ENCODE measurements around the gene TAOK3.

The TAOK3 gene

DNA sequence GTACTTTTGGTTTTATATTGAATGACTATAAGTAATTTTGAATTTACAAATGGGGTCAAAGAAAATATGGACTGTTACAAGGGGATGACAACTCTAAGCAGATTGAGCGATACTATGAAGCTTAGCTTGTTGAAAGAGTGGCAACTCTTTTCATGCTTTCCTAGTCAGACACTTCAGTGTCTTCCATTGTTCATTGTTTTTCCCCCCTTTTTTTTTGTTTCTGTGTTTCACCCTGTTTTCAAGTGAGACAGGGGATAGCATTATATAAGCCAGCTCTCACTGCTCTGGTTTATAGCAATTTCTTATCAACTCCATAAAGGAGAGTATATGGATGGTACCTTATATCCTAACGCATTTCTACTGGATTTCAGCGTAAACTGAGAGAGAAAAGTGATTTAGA, 212.2 kb downstream of the TAOK3 start:
- no peak overlapping the region for H3K4me3 ChIP-seq (ENCODE audit: low read depth, low read length)
- TF ChIP-seq, protein P1, sequence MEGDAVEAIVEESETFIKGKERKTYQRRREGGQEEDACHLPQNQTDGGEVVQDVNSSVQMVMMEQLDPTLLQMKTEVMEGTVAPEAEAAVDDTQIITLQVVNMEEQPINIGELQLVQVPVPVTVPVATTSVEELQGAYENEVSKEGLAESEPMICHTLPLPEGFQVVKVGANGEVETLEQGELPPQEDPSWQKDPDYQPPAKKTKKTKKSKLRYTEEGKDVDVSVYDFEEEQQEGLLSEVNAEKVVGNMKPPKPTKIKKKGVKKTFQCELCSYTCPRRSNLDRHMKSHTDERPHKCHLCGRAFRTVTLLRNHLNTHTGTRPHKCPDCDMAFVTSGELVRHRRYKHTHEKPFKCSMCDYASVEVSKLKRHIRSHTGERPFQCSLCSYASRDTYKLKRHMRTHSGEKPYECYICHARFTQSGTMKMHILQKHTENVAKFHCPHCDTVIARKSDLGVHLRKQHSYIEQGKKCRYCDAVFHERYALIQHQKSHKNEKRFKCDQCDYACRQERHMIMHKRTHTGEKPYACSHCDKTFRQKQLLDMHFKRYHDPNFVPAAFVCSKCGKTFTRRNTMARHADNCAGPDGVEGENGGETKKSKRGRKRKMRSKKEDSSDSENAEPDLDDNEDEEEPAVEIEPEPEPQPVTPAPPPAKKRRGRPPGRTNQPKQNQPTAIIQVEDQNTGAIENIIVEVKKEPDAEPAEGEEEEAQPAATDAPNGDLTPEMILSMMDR (IDR thresholded peaks at IDR 0.05; ENCODE audit: control insufficient read depth, extremely low read depth, insufficient read depth), result no peak
- DNase-seq (ENCODE audit: low read depth), result no peak

DNA sequence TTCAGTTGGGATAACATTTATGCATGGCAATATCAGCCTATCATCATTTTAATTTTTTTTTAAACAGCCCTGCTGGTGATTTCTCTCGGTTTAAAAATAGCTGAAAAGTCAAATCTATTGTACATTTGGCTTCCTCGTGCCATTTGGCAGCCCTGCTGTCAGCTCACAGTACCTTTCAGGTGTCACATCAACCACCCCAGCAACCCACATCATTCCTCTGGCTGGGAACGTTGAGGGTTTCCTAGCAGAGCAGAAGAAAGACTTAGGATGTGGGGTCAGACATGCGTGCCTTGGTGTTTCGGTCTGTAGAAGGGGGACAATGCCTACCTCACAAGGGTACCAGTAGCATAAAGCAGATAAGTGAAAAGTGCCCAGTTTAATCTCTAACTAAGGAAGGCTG, 221.0 kb downstream of the TAOK3 start:
- H3K4me3 ChIP-seq (ENCODE audit: low read depth, low read length), result no peak overlapping the region
- DNase-seq (ENCODE audit: low read depth), result no peak
- TF ChIP-seq, protein P1 (IDR thresholded peaks at IDR 0.05; ENCODE audit: control insufficient read depth, extremely low read depth, insufficient read depth), result no peak

DNA sequence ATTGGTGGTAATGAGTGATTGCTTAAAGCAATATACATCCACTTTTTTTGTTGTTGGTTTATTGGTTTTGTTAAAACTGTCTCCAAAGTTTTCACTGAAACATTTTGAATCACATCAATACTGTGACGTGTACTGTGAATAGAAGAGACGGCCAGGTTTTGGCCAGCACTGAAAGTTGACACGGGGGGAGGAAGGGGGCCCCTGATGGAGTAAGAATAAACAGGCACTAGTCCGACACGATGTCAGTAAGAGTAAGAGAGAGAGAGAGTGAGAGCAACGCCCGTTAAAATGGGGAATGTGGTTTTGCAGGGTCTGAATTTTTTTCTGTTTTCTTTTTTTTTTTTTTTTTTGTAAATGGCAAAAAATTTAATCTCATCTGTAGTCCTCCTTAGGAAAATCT, 222.1 kb downstream of the TAOK3 start:
- TF ChIP-seq, protein P1 (IDR thresholded peaks at IDR 0.05; ENCODE audit: control insufficient read depth, extremely low read depth, insufficient read depth), result no peak
- DNase-seq (ENCODE audit: low read depth), result no peak
- H3K4me3 ChIP-seq (ENCODE audit: low read depth, low read length), result no peak overlapping the region

DNA sequence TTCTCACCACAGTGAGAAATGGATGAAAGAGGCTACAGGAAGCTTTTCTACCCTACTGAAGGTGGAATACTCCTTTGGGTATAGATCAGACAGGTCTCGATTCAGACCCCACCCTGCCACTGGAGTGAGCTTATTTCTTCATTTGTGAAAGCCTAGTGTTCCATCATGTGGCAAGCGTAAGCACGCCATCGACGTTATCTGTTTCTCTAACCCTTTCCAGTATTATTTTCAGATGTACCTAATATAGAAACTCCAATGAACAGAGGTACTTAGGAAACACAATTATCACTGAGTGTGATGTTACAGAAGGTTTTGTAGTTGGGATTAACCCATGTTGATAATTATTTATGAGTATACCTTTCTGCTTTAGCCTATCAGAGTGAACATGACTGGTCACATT, 224.4 kb downstream of the TAOK3 start:
- H3K4me3 ChIP-seq (ENCODE audit: low read depth, low read length), result no peak overlapping the region
- TF ChIP-seq, protein P1 (IDR thresholded peaks at IDR 0.05; ENCODE audit: control insufficient read depth, extremely low read depth, insufficient read depth), result no peak
- no peak for DNase-seq (ENCODE audit: low read depth)

DNA sequence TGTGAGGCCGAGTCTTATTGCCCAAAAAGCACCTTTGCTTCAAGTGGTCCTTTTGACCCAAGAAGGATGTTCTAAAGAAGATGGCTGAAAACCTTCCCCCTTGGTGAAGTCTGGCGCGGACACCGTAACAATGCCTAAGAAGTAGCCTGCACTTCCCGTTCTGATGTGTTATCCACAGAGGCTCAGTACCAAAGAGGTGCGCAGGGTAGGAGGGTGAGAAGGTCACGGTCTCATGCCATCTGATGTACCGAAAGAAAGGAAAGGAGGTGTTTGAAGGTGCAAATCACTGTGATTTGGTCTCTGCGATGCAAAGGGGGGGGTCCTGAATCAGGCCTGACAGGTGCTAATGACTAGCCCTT, 226.9 kb downstream of the TAOK3 start:
- no peak overlapping the region for H3K4me3 ChIP-seq (ENCODE audit: low read depth, low read length)
- no peak for DNase-seq (ENCODE audit: low read depth)
- TF ChIP-seq, protein P1 (IDR thresholded peaks at IDR 0.05; ENCODE audit: control insufficient read depth, extremely low read depth, insufficient read depth), result no peak

DNA sequence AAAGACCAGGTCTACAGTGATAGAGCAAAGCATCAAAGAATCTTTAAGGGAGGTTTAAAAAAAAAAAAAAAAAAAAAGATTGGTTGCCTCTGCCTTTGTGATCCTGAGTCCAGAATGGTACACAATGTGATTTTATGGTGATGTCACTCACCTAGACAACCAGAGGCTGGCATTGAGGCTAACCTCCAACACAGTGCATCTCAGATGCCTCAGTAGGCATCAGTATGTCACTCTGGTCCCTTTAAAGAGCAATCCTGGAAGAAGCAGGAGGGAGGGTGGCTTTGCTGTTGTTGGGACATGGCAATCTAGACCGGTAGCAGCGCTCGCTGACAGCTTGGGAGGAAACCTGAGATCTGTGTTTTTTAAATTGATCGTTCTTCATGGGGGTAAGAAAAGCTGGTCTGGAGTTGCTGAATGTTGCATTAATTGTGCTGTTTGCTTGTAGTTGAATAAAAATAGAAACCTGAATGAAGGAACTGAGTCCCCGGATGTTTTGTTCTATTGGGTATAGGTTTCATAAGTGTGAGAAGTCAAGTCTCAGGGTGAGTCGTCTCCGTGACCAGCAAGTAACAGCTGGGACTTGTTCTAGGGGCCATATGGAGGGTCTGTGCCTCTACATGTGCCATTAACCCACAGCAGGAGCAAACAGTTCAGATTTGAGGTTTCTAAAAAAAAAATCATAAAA, 227.5 kb downstream of the TAOK3 start:
- DNase-seq (ENCODE audit: low read depth), result no peak

More for the DNA sequence above, 227.5 kb downstream of the TAOK3 start:
- H3K4me3 ChIP-seq (ENCODE audit: low read depth, low read length), result no peak overlapping the region
- TF ChIP-seq, protein P1 (IDR thresholded peaks at IDR 0.05; ENCODE audit: control insufficient read depth, extremely low read depth, insufficient read depth), result no peak
